HG03135 (cell line): Measurements from ENCODE around the gene UTY.

Experiments used
- ATAC-seq: cut with Tn5 transposase; IDR thresholded peaks from one replicate; pipeline ENCODE4 v1.9.1; 2021; ENCODE audit warnings: mild to moderate bottlenecking, moderate library complexity; ENCODE audit not compliant: unreplicated experiment

The UTY gene

GRCh38 chrY:13416869-13417661 is 62.8 kb downstream of the UTY start:
- no peak for ATAC-seq

- ATAC-seq, result no peak
These were observed 64.3 kb downstream of the UTY start for GRCh38 chrY:13415556-13415955.

- ATAC-seq, result no peak
These were observed 81.0 kb downstream of the UTY start for GRCh38 chrY:13398876-13399275.

GRCh38 chrY:13381110-13381683 is 98.6 kb downstream of the UTY start:
- ATAC-seq, result no peak

GRCh38 chrY:13370868-13371800 is 108.7 kb downstream of the UTY start:
- no peak for ATAC-seq

GRCh38 chrY:13370245-13370644 is 109.6 kb downstream of the UTY start:
- no peak for ATAC-seq

- no peak for ATAC-seq
These were observed 111.4 kb downstream of the UTY start for GRCh38 chrY:13368513-13368845.

GRCh38 chrY:13363641-13364040 is 116.2 kb downstream of the UTY start:
- no peak for ATAC-seq

- no peak for ATAC-seq
These were observed 117.2 kb downstream of the UTY start for GRCh38 chrY:13362662-13363061.

- ATAC-seq, result no peak
These were observed 117.9 kb downstream of the UTY start for GRCh38 chrY:13361656-13362636.

- ATAC-seq, result no peak
These were observed 128.4 kb downstream of the UTY start for GRCh38 chrY:13351443-13351842.

GRCh38 chrY:13347106-13347505 is 132.7 kb downstream of the UTY start:
- no peak for ATAC-seq

- no peak for ATAC-seq
These were observed 134.3 kb downstream of the UTY start for GRCh38 chrY:13345549-13345948.

GRCh38 chrY:13343307-13343946 is 136.4 kb downstream of the UTY start:
- ATAC-seq, result no peak

- ATAC-seq, result no peak
These were observed 139.9 kb downstream of the UTY start for GRCh38 chrY:13339939-13340338.

GRCh38 chrY:13339381-13339780 is 140.5 kb downstream of the UTY start:
- ATAC-seq, result no peak

GRCh38 chrY:13338711-13339110 is 141.1 kb downstream of the UTY start:
- ATAC-seq, result no peak

- no peak for ATAC-seq
These were observed 141.9 kb downstream of the UTY start for GRCh38 chrY:13337934-13338333.

GRCh38 chrY:13333791-13334190 is 146.0 kb downstream of the UTY start:
- ATAC-seq, result no peak

GRCh38 chrY:13330651-13331050 is 149.2 kb downstream of the UTY start:
- no peak for ATAC-seq
